Tibial artery (tissue), 4 donors: ENCODE measurements around the gene SCNN1B.

Experiments
- DNase-seq, 2 donors: peaks; one replicate each; pipeline ENCODE4 v3.0.0-alpha.2; 2019
- H3K27ac ChIP-seq, 2 donors: fragments of 200-600 bp; sonication (generic) in 1 of 2; 1 replicate in 1 of 2; 2 replicates in 1 of 2; pipeline ENCODE4 v1.5.1; 2018 to 2019; ENCODE audit warnings: mild to moderate bottlenecking in 1 of 2
- H3K27me3 ChIP-seq, 2 donors: fragments of 200-600 bp; sonication (generic) in 1 of 2; one replicate each; pipeline versions ENCODE4 v1.5.1 to v1.6.0; 2016 to 2019
- H3K36me3 ChIP-seq, 3 donors: fragments of 200-600 bp; sonication (generic) in 2 of 3; one replicate each; pipeline ENCODE4 v1.5.1; 2016 to 2019; ENCODE audit warnings: mild to moderate bottlenecking in 2 of 3
- H3K4me1 ChIP-seq, 4 donors: fragments of 200-600 bp; sonication (generic) in 2 of 4; 1 replicate in 3 of 4; 2 replicates in 1 of 4; pipeline ENCODE4 v1.5.1; 2016 to 2019
- H3K4me3 ChIP-seq, 2 donors: fragments of 200-600 bp; sonication (generic) in 1 of 2; 1 replicate in 1 of 2; 2 replicates in 1 of 2; pipeline ENCODE4 v1.5.1; 2018 to 2019; ENCODE audit warnings: mild to moderate bottlenecking in 2 of 2
- H3K9me3 ChIP-seq, 3 donors: fragments of 200-600 bp; sonication (generic) in 1 of 3; one replicate each; pipeline ENCODE4 v1.5.1; 2016 to 2019
- CTCF ChIP-seq, 2 experiments: fragments of 200-600 bp in 1 of 2; fragments of 450-650 bp in 1 of 2; IDR thresholded peaks; one replicate each; pipeline ENCODE4 v1.5.1; 2017 to 2019; ENCODE audit warnings: antibody characterized with exemption in 2 of 2, mild to moderate bottlenecking in 1 of 2, moderate library complexity in 1 of 2
- intact Hi-C: fragments of 100-400 bp; cut with DNase I; formaldehyde crosslinking; loops from one replicate; pipeline ENCODE4 v1.15.0; 2023; ENCODE audit warnings: low total_unique reads

SCNN1B gene

GRCh38 chr16:23324727-23325126 is 22.6 kb downstream of the SCNN1B start:
- no peaks in the 10 kb centered on the region for H3K36me3 ChIP-seq
- H3K4me3 ChIP-seq: no peak overlapping the region
- H3K27me3 ChIP-seq: peaks cover 0 to 7% of the 10 kb centered on the region in 2 donors
- no peak for DNase-seq
- H3K4me1 ChIP-seq: no peaks in the 10 kb centered on the region
- no peaks in the 10 kb centered on the region for H3K9me3 ChIP-seq
- no peak for TF ChIP-seq CTCF (IDR thresholded peaks at IDR 0.05)
- no peak overlapping the region for H3K27ac ChIP-seq
- intact Hi-C loops: no loop called here

GRCh38 chr16:23327836-23328235 is 25.7 kb downstream of the SCNN1B start:
- Histone ChIP-seq H3K27ac (no peak overlapping the region), H3K4me1 (no peaks in the 10 kb centered on the region), H3K27me3 (no peaks in the 10 kb centered on the region), H3K9me3 (no peaks in the 10 kb centered on the region), H3K36me3 (no peaks in the 10 kb centered on the region), H3K4me3 (no peak overlapping the region)
- no peak for DNase-seq
- intact Hi-C loops: no loop called here
- TF ChIP-seq CTCF (IDR thresholded peaks at IDR 0.05): no peak

- no peak overlapping the region for H3K4me3 ChIP-seq
- H3K9me3 ChIP-seq: no peaks in the 10 kb centered on the region
- no peak overlapping the region for H3K27ac ChIP-seq
- intact Hi-C loops: no loop called here
- TF ChIP-seq CTCF (IDR thresholded peaks at IDR 0.05): no peak
- no peak for DNase-seq
- H3K36me3 ChIP-seq: no peaks in the 10 kb centered on the region
- H3K27me3 ChIP-seq: no peaks in the 10 kb centered on the region
- no peaks in the 10 kb centered on the region for H3K4me1 ChIP-seq
Observed at GRCh38 chr16:23330161-23330560, 28.1 kb downstream of the SCNN1B start.

- Histone ChIP-seq H3K4me1 (no peaks in the 10 kb centered on the region), H3K27me3 (peaks cover 0 to under 1% of the 10 kb centered on the region in 2 donors), H3K27ac (no peak overlapping the region), H3K9me3 (no peaks in the 10 kb centered on the region), H3K4me3 (no peak overlapping the region), H3K36me3 (no peaks in the 10 kb centered on the region)
- no peak for DNase-seq
- TF ChIP-seq CTCF (IDR thresholded peaks at IDR 0.05): no peak
- intact Hi-C loops: no loop called here
Observed at GRCh38 chr16:23330583-23331249, 28.6 kb downstream of the SCNN1B start.

GRCh38 chr16:23333034-23333579 is 31.0 kb downstream of the SCNN1B start:
- no peak overlapping the region for H3K27ac ChIP-seq
- no peak for TF ChIP-seq CTCF (IDR thresholded peaks at IDR 0.05)
- H3K27me3 ChIP-seq: peaks cover 0 to 3% of the 10 kb centered on the region in 2 donors
- no peak for DNase-seq
- intact Hi-C loops: no loop called here
- no peaks in the 10 kb centered on the region for H3K9me3 ChIP-seq
- H3K4me1 ChIP-seq: no peaks in the 10 kb centered on the region
- no peaks in the 10 kb centered on the region for H3K36me3 ChIP-seq
- H3K4me3 ChIP-seq: no peak overlapping the region
